Sigmoid colon (tissue), 4 donors: ENCODE results near the gene PCAT6.

Source experiments
- POLR2A ChIP-seq, 2 donors: fragments of 450-650 bp; IDR thresholded peaks; one replicate each; pipeline ENCODE4 v1.6.1; 2016; ENCODE audit warnings: antibody characterized with exemption in 2 of 2, mild to moderate bottlenecking in 2 of 2, moderate library complexity in 2 of 2
- POLR2AphosphoS5 ChIP-seq, 4 donors: sonication (generic); formaldehyde crosslinking; IDR thresholded peaks; one replicate each; pipeline ENCODE4 v1.6.1; 2017; ENCODE audit warnings: antibody characterized with exemption in 4 of 4

- no peak for TF ChIP-seq POLR2A (IDR thresholded peaks at IDR 0.05)
- TF ChIP-seq POLR2AphosphoS5 (IDR thresholded peaks at IDR 0.05), result peak in 1 of 4 donors; percentile 35
Measured at GRCh38 chr1:202805886-202806844, 4.6 kb upstream of the PCAT6 start.
